Activated CD4-positive, alpha-beta T cell treated with anti-CD3 and anti-CD28 coated beads, Interleukin-2, amount 10 ng/mL, durations not matched to agents 24 days and 14 days (primary cell): ENCODE results near the gene KANK4. TPM values are rescaled to one million over a fixed set of nuclear protein-coding genes. Genes with fewer than 3 reads are reported as not detected.

ENCODE experiments used
- DNase-seq: peaks from one replicate; pipeline ENCODE4 v3.0.0; 2022
- H3K27ac Mint-ChIP-seq: one replicate; pipeline ENCODE4 v1.8.0; 2022; ENCODE audit warnings: mild to moderate bottlenecking, mixed read lengths
- H3K27me3 Mint-ChIP-seq: one replicate; pipeline ENCODE4 v1.8.0; 2022; ENCODE audit warnings: mixed read lengths
- H3K36me3 Mint-ChIP-seq: one replicate; pipeline ENCODE4 v1.8.0; 2022; ENCODE audit warnings: low read depth, mild to moderate bottlenecking, mixed read lengths
- H3K4me1 Mint-ChIP-seq: one replicate; pipeline ENCODE4 v1.8.0; 2021; ENCODE audit warnings: mixed read lengths
- H3K4me3 Mint-ChIP-seq: one replicate; pipeline ENCODE4 v1.8.0; 2022; ENCODE audit warnings: mild to moderate bottlenecking, moderate library complexity, mixed read lengths
- H3K9me3 Mint-ChIP-seq: one replicate; pipeline ENCODE4 v1.8.0; 2021; ENCODE audit warnings: mixed read lengths
- intact Hi-C: fragments of 100-400 bp; cut with micrococcal nuclease; formaldehyde crosslinking; loops from one replicate; pipeline ENCODE4 v1.15.1; 2023
- total RNA-seq: library from RNA; stranded (reverse); gene quantifications from 2 replicates; pipeline ENCODE4 v1.2.3, GENCODE V29; 2022

KANK4 gene
- total RNA-seq, 1 donor from 2014 or later: not detected

GRCh38 chr1:62325681-62326080 is 6.4 kb upstream of the KANK4 start:
- no peaks in the 10 kb centered on the region for H3K4me1 Mint-ChIP-seq

GRCh38 chr1:62325081-62325480 is 5.8 kb upstream of the KANK4 start:
- H3K27me3 Mint-ChIP-seq: peaks cover 7% of the 10 kb centered on the region

More at GRCh38 chr1:62325681-62326080, 6.4 kb upstream of the KANK4 start:
- no peaks in the 10 kb centered on the region for H3K9me3 Mint-ChIP-seq
- DNase-seq: no peak
- intact Hi-C loops: no loop called here
- H3K27me3 Mint-ChIP-seq: peaks cover 2% of the 10 kb centered on the region
- H3K36me3 Mint-ChIP-seq: no peaks in the 10 kb centered on the region
- H3K4me3 Mint-ChIP-seq: no peak overlapping the region
- no peak overlapping the region for H3K27ac Mint-ChIP-seq

GRCh38 chr1:62321446-62321845 is 2.2 kb upstream of the KANK4 start:
- H3K27ac Mint-ChIP-seq: no peak overlapping the region
- intact Hi-C loops: no loop called here
- no peak overlapping the region for H3K4me3 Mint-ChIP-seq
- H3K27me3 Mint-ChIP-seq: peaks cover 34% of the 10 kb centered on the region
- no peak for DNase-seq
- H3K36me3 Mint-ChIP-seq: no peaks in the 10 kb centered on the region
- no peaks in the 10 kb centered on the region for H3K4me1 Mint-ChIP-seq
- no peaks in the 10 kb centered on the region for H3K9me3 Mint-ChIP-seq

More at GRCh38 chr1:62325081-62325480, 5.8 kb upstream of the KANK4 start:
- Mint-ChIP-seq H3K36me3 (no peaks in the 10 kb centered on the region), H3K9me3 (no peaks in the 10 kb centered on the region), H3K4me3 (no peak overlapping the region), H3K4me1 (no peaks in the 10 kb centered on the region), H3K27ac (no peak overlapping the region)
- intact Hi-C loops: no loop called here
- no peak for DNase-seq

- Mint-ChIP-seq H3K36me3 (no peaks in the 10 kb centered on the region), H3K27me3 (peaks cover 35% of the 10 kb centered on the region), H3K4me3 (no peak overlapping the region), H3K9me3 (no peaks in the 10 kb centered on the region), H3K4me1 (no peaks in the 10 kb centered on the region), H3K27ac (no peak overlapping the region)
- no peak for DNase-seq
- intact Hi-C loops: no loop called here
Measured at GRCh38 chr1:62318320-62318755, 896 bp downstream of the KANK4 start.

- DNase-seq: no peak
- intact Hi-C loops: no loop called here
- H3K36me3 Mint-ChIP-seq: no peaks in the 10 kb centered on the region
- H3K27ac Mint-ChIP-seq: no peak overlapping the region
- H3K9me3 Mint-ChIP-seq: no peaks in the 10 kb centered on the region
- H3K27me3 Mint-ChIP-seq: peaks cover 35% of the 10 kb centered on the region
- no peaks in the 10 kb centered on the region for H3K4me1 Mint-ChIP-seq
- H3K4me3 Mint-ChIP-seq: no peak overlapping the region
Measured at GRCh38 chr1:62317021-62317768, 2.0 kb downstream of the KANK4 start.

- no peaks in the 10 kb centered on the region for H3K4me1 Mint-ChIP-seq
- H3K27me3 Mint-ChIP-seq: peaks cover 36% of the 10 kb centered on the region
- H3K36me3 Mint-ChIP-seq: no peaks in the 10 kb centered on the region
- no peak overlapping the region for H3K27ac Mint-ChIP-seq
- no peaks in the 10 kb centered on the region for H3K9me3 Mint-ChIP-seq
- intact Hi-C loops: no loop called here
- no peak overlapping the region for H3K4me3 Mint-ChIP-seq
- DNase-seq: no peak
Measured at GRCh38 chr1:62316135-62316534, 3.1 kb downstream of the KANK4 start.

GRCh38 chr1:62315387-62315786 is 3.8 kb downstream of the KANK4 start:
- no peak for DNase-seq
- no peak overlapping the region for H3K27ac Mint-ChIP-seq
- peaks cover 35% of the 10 kb centered on the region for H3K27me3 Mint-ChIP-seq
- no peaks in the 10 kb centered on the region for H3K36me3 Mint-ChIP-seq
- H3K9me3 Mint-ChIP-seq: no peaks in the 10 kb centered on the region
- H3K4me1 Mint-ChIP-seq: no peaks in the 10 kb centered on the region
- intact Hi-C loops: no loop called here
- no peak overlapping the region for H3K4me3 Mint-ChIP-seq

GRCh38 chr1:62314454-62315350 is 4.5 kb downstream of the KANK4 start:
- intact Hi-C loops: no loop called here
- Mint-ChIP-seq H3K27me3 (peaks cover 30% of the 10 kb centered on the region), H3K36me3 (no peaks in the 10 kb centered on the region), H3K27ac (no peak overlapping the region), H3K4me1 (no peaks in the 10 kb centered on the region), H3K4me3 (no peak overlapping the region), H3K9me3 (no peaks in the 10 kb centered on the region)
- DNase-seq: no peak

- Mint-ChIP-seq H3K36me3 (no peaks in the 10 kb centered on the region), H3K4me1 (no peaks in the 10 kb centered on the region), H3K4me3 (no peak overlapping the region), H3K9me3 (no peaks in the 10 kb centered on the region), H3K27me3 (peaks cover 19% of the 10 kb centered on the region), H3K27ac (no peak overlapping the region)
- DNase-seq: no peak
- intact Hi-C loops: no loop called here
Measured at GRCh38 chr1:62312698-62313097, 6.5 kb downstream of the KANK4 start.

GRCh38 chr1:62311473-62311943 is 7.7 kb downstream of the KANK4 start:
- Mint-ChIP-seq H3K27me3 (peaks cover 7% of the 10 kb centered on the region), H3K4me1 (no peaks in the 10 kb centered on the region), H3K36me3 (no peaks in the 10 kb centered on the region), H3K27ac (no peak overlapping the region), H3K4me3 (no peak overlapping the region), H3K9me3 (no peaks in the 10 kb centered on the region)
- intact Hi-C loops: no loop called here
- no peak for DNase-seq

- Mint-ChIP-seq H3K9me3 (no peaks in the 10 kb centered on the region), H3K4me1 (no peaks in the 10 kb centered on the region), H3K4me3 (no peak overlapping the region), H3K27me3 (peaks cover 6% of the 10 kb centered on the region), H3K27ac (no peak overlapping the region), H3K36me3 (no peaks in the 10 kb centered on the region)
- DNase-seq: no peak
- intact Hi-C loops: no loop called here
Measured at GRCh38 chr1:62309906-62310305, 9.3 kb downstream of the KANK4 start.

- no peaks in the 10 kb centered on the region for H3K4me1 Mint-ChIP-seq
- H3K36me3 Mint-ChIP-seq: no peaks in the 10 kb centered on the region
- H3K9me3 Mint-ChIP-seq: no peaks in the 10 kb centered on the region
- intact Hi-C loops: no loop called here
- peaks cover 6% of the 10 kb centered on the region for H3K27me3 Mint-ChIP-seq
- DNase-seq: no peak
- no peak overlapping the region for H3K27ac Mint-ChIP-seq
- H3K4me3 Mint-ChIP-seq: no peak overlapping the region
Measured at GRCh38 chr1:62308606-62309005, 10.6 kb downstream of the KANK4 start.

- H3K9me3 Mint-ChIP-seq: no peaks in the 10 kb centered on the region
- intact Hi-C loops: no loop called here
- no peak overlapping the region for H3K27ac Mint-ChIP-seq
- peaks cover 6% of the 10 kb centered on the region for H3K27me3 Mint-ChIP-seq
- H3K36me3 Mint-ChIP-seq: no peaks in the 10 kb centered on the region
- no peaks in the 10 kb centered on the region for H3K4me1 Mint-ChIP-seq
- no peak overlapping the region for H3K4me3 Mint-ChIP-seq
- DNase-seq: no peak
Measured at GRCh38 chr1:62307895-62308492, 11.2 kb downstream of the KANK4 start.

- intact Hi-C loops: no loop called here
- no peak for DNase-seq
- Mint-ChIP-seq H3K36me3 (no peaks in the 10 kb centered on the region), H3K4me1 (no peaks in the 10 kb centered on the region), H3K9me3 (no peaks in the 10 kb centered on the region), H3K27me3 (peaks cover 6% of the 10 kb centered on the region), H3K4me3 (no peak overlapping the region), H3K27ac (no peak overlapping the region)
Measured at GRCh38 chr1:62307446-62307845, 11.8 kb downstream of the KANK4 start.
